GM12878 (cell line): Measurements from ENCODE around the gene POLRMT. TPM values are rescaled to one million over a fixed set of nuclear protein-coding genes. Genes with fewer than 3 reads are reported as not detected.

ENCODE experiments used
- ATAC-seq: fragments of 200-7000 bp; cut with Tn5 transposase; 3 replicates; pipeline ENCODE4 v1.9.1; 2020; ENCODE audit warnings: mild to moderate bottlenecking, moderate library complexity
- BruUV-seq: library from RNA; stranded (reverse); fragments of 400-500 nt; replicated peaks from 2 replicates; lab custom pipeline; 2021; lab: Mats Ljungman, UMichigan
- CTCF ChIA-PET: fragments of 300-600 bp; sonication (Branson Sonifier 250); formaldehyde crosslinking; extraction: SDS; loops from one replicate; lab custom pipeline; 2021; ENCODE audit warnings: inconsistent platforms; lab: Yijun Ruan, JAX
- POLR2A ChIA-PET: fragments of 350-600 bp; formaldehyde crosslinking; extraction: SDS; loops from one replicate; lab custom pipeline; 2021; ENCODE audit warnings: inconsistent platforms; lab: Charles Lee
- RAD21 ChIA-PET: fragments of 300-600 bp; sonication (Branson Sonifier 250); formaldehyde crosslinking; loops from one replicate; lab custom pipeline; 2023; ENCODE audit warnings: antibody characterized with exemption; ENCODE audit not compliant: unreplicated experiment; lab: Charles Lee
- SMC1A ChIA-PET: fragments of 300-600 bp; sonication (Branson Sonifier 250); formaldehyde crosslinking; loops from one replicate; lab custom pipeline; 2023; ENCODE audit not compliant: unreplicated experiment, uncharacterized antibody; lab: Charles Lee
- DNase-seq: peaks from one replicate; pipeline ENCODE4 v3.0.0-alpha.2; 2011; ENCODE audit warnings: low read depth, low spot score
- FAIRE-seq: peaks from 3 replicates; lab custom pipeline; 2011; peaks lifted over from hg19 to GRCh38; lab: Jason Lieb, UNC
- H2AFZ ChIP-seq: 2 replicates; pipeline ENCODE4 v1.6.0; 2011; ENCODE audit warnings: low read depth, low read length, control low read depth; ENCODE audit not compliant: control insufficient read depth
- H3K27ac ChIP-seq: 2 replicates; pipeline ENCODE4 v1.5.1; 2011; ENCODE audit warnings: control low read depth; ENCODE audit not compliant: control insufficient read depth, insufficient read depth
- H3K27me3 ChIP-seq, 2 experiments: replicated peaks in 1 of 2; 2 replicates each; pipeline versions ENCODE4 v1.6.0 to v1.6.1; 2011; ENCODE audit warnings: low read length in 1 of 2; ENCODE audit not compliant: control insufficient read depth in 2 of 2, insufficient read depth in 2 of 2
- H3K36me3 ChIP-seq, 2 experiments: 2 replicates each; pipeline ENCODE4 v1.5.1; 2011; ENCODE audit warnings: low read length in 1 of 2; ENCODE audit not compliant: control insufficient read depth in 2 of 2, insufficient read depth in 2 of 2
- H3K4me1 ChIP-seq: 2 replicates; pipeline ENCODE4 v1.6.1; 2011; ENCODE audit warnings: mild to moderate bottlenecking, low read length, moderate library complexity, mixed read lengths; ENCODE audit not compliant: control insufficient read depth, insufficient read depth
- H3K4me2 ChIP-seq: 2 replicates; pipeline ENCODE4 v1.6.0; 2011; ENCODE audit warnings: control low read depth; ENCODE audit not compliant: control insufficient read depth, insufficient read depth
- H3K4me3 ChIP-seq: fragments of 200-600 bp; sonication (generic); 2 replicates; pipeline ENCODE4 v1.5.1; 2016
- H3K79me2 ChIP-seq: 2 replicates; pipeline ENCODE4 v1.6.0; 2011; ENCODE audit warnings: low read length; ENCODE audit not compliant: control insufficient read depth, insufficient read depth
- H3K9ac ChIP-seq: 2 replicates; pipeline ENCODE4 v1.8.0; 2011; ENCODE audit warnings: low read length, control low read depth, mixed read lengths; ENCODE audit not compliant: control insufficient read depth, insufficient read depth
- H3K9me3 ChIP-seq: replicated peaks from 3 replicates; pipeline ENCODE4 v1.5.1; 2011; ENCODE audit warnings: mild to moderate bottlenecking, low read length; ENCODE audit not compliant: control insufficient read depth, insufficient read depth
- H4K20me1 ChIP-seq: 2 replicates; pipeline ENCODE4 v1.6.0; 2011; ENCODE audit not compliant: control insufficient read depth, insufficient read depth
- ATF3 ChIP-seq: IDR thresholded peaks from 2 replicates; pipeline ENCODE4 v1.6.1; 2011; ENCODE audit warnings: low read depth, mild to moderate bottlenecking, low read length, moderate library complexity, borderline replicate concordance; ENCODE audit errors: extremely low read depth
- CHD4 ChIP-seq: fragments of 200-600 bp; sonication (generic); IDR thresholded peaks from 2 replicates; pipeline ENCODE4 v1.6.1; 2016; ENCODE audit warnings: mild to moderate bottlenecking
- EZH2 ChIP-seq: IDR thresholded peaks from 2 replicates; pipeline ENCODE4 v1.6.1; 2012; ENCODE audit warnings: low read depth, mild to moderate bottlenecking, control low read depth, inconsistent platforms, low read length, borderline replicate concordance; ENCODE audit not compliant: control insufficient read depth
- HDGF ChIP-seq: fragments of 450-650 bp; IDR thresholded peaks from 2 replicates; pipeline ENCODE4 v1.6.1; 2016; ENCODE audit warnings: antibody characterized with exemption
- IKZF1 ChIP-seq: fragments of 450-650 bp; conservative IDR thresholded peaks from 2 replicates; pipeline ENCODE4 v1.6.1; 2017; ENCODE audit warnings: antibody characterized with exemption, mild to moderate bottlenecking
- MTA3 ChIP-seq: IDR thresholded peaks from 2 replicates; pipeline ENCODE4 v1.6.1; 2012; ENCODE audit warnings: low read length, inconsistent platforms, borderline replicate concordance
- MYB ChIP-seq: fragments of 150-350 bp; IDR thresholded peaks from 2 replicates; pipeline ENCODE4 v1.6.1; 2014; ENCODE audit warnings: mild to moderate bottlenecking, low read depth, low read length, borderline replicate concordance
- NBN ChIP-seq: fragments of 450-650 bp; IDR thresholded peaks from 2 replicates; pipeline ENCODE4 v1.6.1; 2016
- NFIC ChIP-seq: IDR thresholded peaks from 2 replicates; pipeline ENCODE4 v1.6.1; 2012; ENCODE audit warnings: low read depth, mild to moderate bottlenecking, inconsistent platforms, low read length, moderate library complexity
- RAD51 ChIP-seq: fragments of 450-650 bp; IDR thresholded peaks from 2 replicates; pipeline ENCODE4 v1.6.1; 2016; ENCODE audit warnings: moderate library complexity, mild to moderate bottlenecking, inconsistent platforms
- SMAD5 ChIP-seq: IDR thresholded peaks from 2 replicates; pipeline ENCODE4 v1.6.1; 2016; ENCODE audit warnings: antibody characterized with exemption, low read depth
- SREBF2 ChIP-seq: IDR thresholded peaks from 2 replicates; pipeline ENCODE4 v1.6.1; 2012; ENCODE audit warnings: mild to moderate bottlenecking, low read length
- SUZ12 ChIP-seq: fragments of 200-600 bp; sonication (generic); IDR thresholded peaks from one replicate; pipeline ENCODE4 v1.6.1; 2018; ENCODE audit warnings: antibody characterized with exemption, mild to moderate bottlenecking; ENCODE audit not compliant: unreplicated experiment
- TAF1 ChIP-seq: IDR thresholded peaks from 2 replicates; pipeline ENCODE4 v1.6.1; 2011; ENCODE audit warnings: mild to moderate bottlenecking, low read depth, low read length, borderline replicate concordance
- YY1 ChIP-seq: IDR thresholded peaks from 2 replicates; pipeline ENCODE4 v1.6.1; 2011; ENCODE audit warnings: low read depth, mild to moderate bottlenecking, low read length
- ZNF24 ChIP-seq: fragments of 450-650 bp; IDR thresholded peaks from 2 replicates; pipeline ENCODE4 v1.6.1; 2017; ENCODE audit warnings: antibody characterized with exemption, mild to moderate bottlenecking
- ZNF622 ChIP-seq: fragments of 450-650 bp; IDR thresholded peaks from 2 replicates; pipeline ENCODE4 v1.6.1; 2017; ENCODE audit warnings: mild to moderate bottlenecking, inconsistent platforms
- ZSCAN29 ChIP-seq: fragments of 450-650 bp; IDR thresholded peaks from 2 replicates; pipeline ENCODE4 v1.6.1; 2017; ENCODE audit warnings: mild to moderate bottlenecking, moderate library complexity
- WGBS: methylation state at CpG from one replicate; pipeline ENCODE4 v1.1.6; 2016; ENCODE audit warnings: low lambda C conversion rate; ENCODE audit not compliant: insufficient replicate concordance, insufficient coverage; ENCODE audit errors: missing lambda C conversion rate; 5-methylcytosine and 5-hydroxymethylcytosine counted together
- in situ Hi-C: fragments of 300-500 bp; cut with MboI; formaldehyde crosslinking; loops from 9 replicates; pipeline ENCODE4 v1.14.3; 2018; ENCODE audit warnings: mixed read lengths
- intact Hi-C: fragments of 100-400 bp; cut with micrococcal nuclease; formaldehyde crosslinking; loops from one replicate; pipeline ENCODE4 v1.14.2; 2022; ENCODE audit not compliant: unreplicated experiment
- polyA plus RNA-seq, 11 experiments: library from polyadenylated mRNA; depleted of rRNA in 4 of 11; unstranded in 6 of 11; stranded (reverse) in 5 of 11; fragments of >200 nt; fragmentation: Nextera tagmentation in 4 of 11; fragmentation: Illumina TruSeq in 1 of 11; extraction: Ambion mirVana in 4 of 11; extraction: Trizol in 1 of 11; gene quantifications; 1 replicate in 1 of 11; 2 replicates in 10 of 11; pipeline versions ENCODE4 v1.2.1 to v1.2.3, GENCODE V29; 2011 to 2016; ENCODE audit warnings: inconsistent platforms in 2 of 11, missing spikeins in 2 of 11, low read depth in 1 of 11
- total RNA-seq, 4 experiments: library from RNA; depleted of rRNA in 3 of 4; stranded (reverse); fragments of >200 nt in 3 of 4; fragmentation: Illumina TruSeq in 1 of 4; extraction: Trizol in 1 of 4; gene quantifications; 2 replicates each; pipeline versions ENCODE4 v1.2.1 to v1.2.3, GENCODE V29; 2013 to 2021
- TF ChIP-seq, protein P1 (sequence below): fragments of 450-650 bp; IDR thresholded peaks from 2 replicates; pipeline ENCODE4 v1.6.1; 2014; ENCODE audit warnings: mild to moderate bottlenecking

The POLRMT gene
- total and polyA plus RNA-seq, 10 of the 15 experiments (the other 5 are each of a cell fraction or from before 2014, with no cell fraction given), result 9.9 to 57.6 (median 34.6) TPM

GRCh38 chr19:624433-625109 lies 8.8 kb downstream of the POLRMT start (continued):
- TF ChIP-seq NFIC (no peak), ATF3 (no peak), TAF1 (no peak), MTA3 (no peak), SMAD5 (no peak)

DNA sequence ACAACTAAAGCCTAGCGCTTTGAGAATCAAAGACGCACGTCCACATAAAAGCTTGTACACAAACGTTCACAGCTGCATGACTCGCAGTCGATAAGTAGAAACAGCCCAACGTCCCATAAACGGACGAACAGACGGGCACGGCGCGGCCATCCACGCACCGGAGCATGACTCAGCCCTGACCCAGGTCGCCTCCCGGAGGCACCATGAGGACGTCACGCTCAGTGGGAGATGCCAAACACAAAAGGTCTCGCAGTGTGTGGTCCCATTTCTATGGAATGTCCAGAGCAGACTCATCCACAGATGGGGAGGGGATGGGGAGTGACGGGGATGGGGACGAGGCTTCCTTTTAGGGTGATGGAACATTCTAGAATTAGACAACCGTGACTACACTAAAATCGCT lies 9.4 kb downstream of the POLRMT start:
- ATAC-seq (no peak), DNase-seq (no peak), FAIRE-seq (no peak)
- Histone ChIP-seq H3K79me2 (no peaks in the 10 kb centered on the region), H3K9me3 (no peaks in the 10 kb centered on the region; the same call in 2 of the 3 replicates), H3K27ac (no peak overlapping the region), H3K4me2 (no peak overlapping the region), H4K20me1 (no peaks in the 10 kb centered on the region), H3K27me3 (no peaks in the 10 kb centered on the region), H3K4me3 (no peak overlapping the region), H3K4me1 (no peaks in the 10 kb centered on the region), H3K9ac (no peak overlapping the region), H3K36me3 (peaks cover 3 to 4% of the 10 kb centered on the region in 2 experiments; a peak in 3 of 4 replicates), H2AFZ (no peak overlapping the region)
- ChIA-PET SMC1A (no interaction called here), POLR2A (no interaction called here), CTCF (no interaction called here), RAD21 (no interaction called here)
- no TSS peak for BruUV-seq
- WGBS, result 84% methylated on average over 24 of the region's 24 CpGs
- TF ChIP-seq, protein P1, sequence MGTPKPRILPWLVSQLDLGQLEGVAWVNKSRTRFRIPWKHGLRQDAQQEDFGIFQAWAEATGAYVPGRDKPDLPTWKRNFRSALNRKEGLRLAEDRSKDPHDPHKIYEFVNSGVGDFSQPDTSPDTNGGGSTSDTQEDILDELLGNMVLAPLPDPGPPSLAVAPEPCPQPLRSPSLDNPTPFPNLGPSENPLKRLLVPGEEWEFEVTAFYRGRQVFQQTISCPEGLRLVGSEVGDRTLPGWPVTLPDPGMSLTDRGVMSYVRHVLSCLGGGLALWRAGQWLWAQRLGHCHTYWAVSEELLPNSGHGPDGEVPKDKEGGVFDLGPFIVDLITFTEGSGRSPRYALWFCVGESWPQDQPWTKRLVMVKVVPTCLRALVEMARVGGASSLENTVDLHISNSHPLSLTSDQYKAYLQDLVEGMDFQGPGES, result no peak
- TF ChIP-seq IKZF1 (no peak), SREBF2 (no peak), MYB (no peak), ZNF622 (no peak), ATF3 (no peak), NBN (no peak), EZH2 (no peak), YY1 (no peak), ZSCAN29 (no peak), RAD51 (no peak), CHD4 (no peak), HDGF (no peak), ZNF24 (no peak), SUZ12 (no peak)
- intact Hi-C loops, result no loop called here
- in situ Hi-C loops, result no loop called here
